CD14-positive monocyte (primary cell): ENCODE measurements around the gene SULF2. TPM values are rescaled to one million over a fixed set of nuclear protein-coding genes. Genes with fewer than 3 reads are reported as not detected.

Experiments used
- DNase-seq, 3 donors: peaks; one replicate each; pipeline ENCODE4 v3.0.0-alpha.2; 2011 to 2022
- H2AFZ ChIP-seq: 2 replicates; pipeline ENCODE4 v1.6.0; 2012; ENCODE audit warnings: mild to moderate bottlenecking, low read depth, low read length, inconsistent platforms; ENCODE audit not compliant: insufficient read depth, poor library complexity, severe bottlenecking
- H3K27ac ChIP-seq, 2 donors: 1 replicate in 1 of 2; 2 replicates in 1 of 2; pipeline ENCODE4 v1.5.1; 2012 to 2013; ENCODE audit warnings: low read length in 2 of 2, control low read depth in 1 of 2, inconsistent platforms in 1 of 2, low read depth in 1 of 2, mild to moderate bottlenecking in 1 of 2
- H3K27me3 ChIP-seq, 2 donors: one replicate each; pipeline versions ENCODE4 v1.6.0 to v1.6.1; 2011 to 2013; ENCODE audit warnings: low read length in 2 of 2; ENCODE audit not compliant: control insufficient read depth in 2 of 2, insufficient read depth in 2 of 2
- H3K36me3 ChIP-seq, 2 donors: replicated peaks in 1 of 2; 1 replicate in 1 of 2; 2 replicates in 1 of 2; pipeline versions ENCODE4 v1.5.1 to v1.6.1; 2012 to 2013; ENCODE audit warnings: low read length in 2 of 2, control low read depth in 1 of 2, inconsistent platforms in 1 of 2, mild to moderate bottlenecking in 1 of 2; ENCODE audit not compliant: insufficient read depth in 2 of 2, control insufficient read depth in 1 of 2
- H3K4me1 ChIP-seq, 2 donors: 1 replicate in 1 of 2; 2 replicates in 1 of 2; pipeline versions ENCODE4 v1.5.1 to v1.6.1; 2012 to 2013; ENCODE audit warnings: low read length in 2 of 2, control low read depth in 1 of 2, inconsistent platforms in 1 of 2, mild to moderate bottlenecking in 1 of 2, moderate library complexity in 1 of 2; ENCODE audit not compliant: insufficient read depth in 2 of 2, control insufficient read depth in 1 of 2
- H3K4me2 ChIP-seq: replicated peaks from 2 replicates; pipeline ENCODE3; 2012; ENCODE audit warnings: low read length, moderate library complexity, mild to moderate bottlenecking; ENCODE audit not compliant: poor library complexity, severe bottlenecking; ENCODE audit errors: extremely low read depth
- H3K4me3 ChIP-seq, 3 experiments: fragments of 200-600 bp in 1 of 3; sonication (generic) in 1 of 3; replicated peaks in 1 of 3; 1 replicate in 2 of 3; 2 replicates in 1 of 3; pipeline ENCODE4 v1.5.1; 2011 to 2013; ENCODE audit warnings: low read length in 3 of 3, mild to moderate bottlenecking in 3 of 3, control low read depth in 2 of 3, low read depth in 2 of 3, inconsistent platforms in 1 of 3, moderate library complexity in 1 of 3
- H3K79me2 ChIP-seq: 2 replicates; pipeline ENCODE4 v1.6.0; 2012; ENCODE audit warnings: mild to moderate bottlenecking, control low read depth, inconsistent platforms, low read length, moderate library complexity; ENCODE audit not compliant: insufficient read depth
- H3K9ac ChIP-seq: 2 replicates; pipeline ENCODE4 v1.6.0; 2017; ENCODE audit warnings: low read length, mild to moderate bottlenecking; ENCODE audit not compliant: insufficient read depth, poor library complexity, severe bottlenecking
- H3K9me3 ChIP-seq, 2 donors: replicated peaks in 1 of 2; 1 replicate in 1 of 2; 2 replicates in 1 of 2; pipeline versions ENCODE4 v1.5.1 to v1.6.1; 2012 to 2013; ENCODE audit warnings: low read length in 2 of 2, control low read depth in 1 of 2; ENCODE audit not compliant: control insufficient read depth in 1 of 2, insufficient read depth in 1 of 2
- H4K20me1 ChIP-seq: 2 replicates; pipeline ENCODE4 v1.6.0; 2012; ENCODE audit warnings: mild to moderate bottlenecking, low read length, control low read depth, moderate library complexity; ENCODE audit not compliant: insufficient read depth
- H3K27ac Mint-ChIP-seq, 7 donors: one replicate each; pipeline ENCODE4 v1.8.0; 2020; ENCODE audit warnings: mild to moderate bottlenecking in 7 of 7, mixed read lengths in 7 of 7, moderate library complexity in 6 of 7, inconsistent platforms in 2 of 7
- H3K27me3 Mint-ChIP-seq, 3 donors: one replicate each; pipeline ENCODE4 v1.8.0; 2021 to 2022; ENCODE audit warnings: low read depth in 3 of 3, mild to moderate bottlenecking in 3 of 3, mixed read lengths in 3 of 3, moderate library complexity in 3 of 3, inconsistent platforms in 1 of 3
- H3K36me3 Mint-ChIP-seq, 2 donors: one replicate each; pipeline ENCODE4 v1.8.0; 2020; ENCODE audit warnings: mixed read lengths in 2 of 2, inconsistent platforms in 1 of 2, mild to moderate bottlenecking in 1 of 2
- H3K4me1 Mint-ChIP-seq: one replicate; pipeline ENCODE4 v1.8.0; 2020; ENCODE audit warnings: mild to moderate bottlenecking, mixed read lengths
- H3K4me3 Mint-ChIP-seq, 2 donors: one replicate each; pipeline ENCODE4 v1.8.0; 2020; ENCODE audit warnings: mild to moderate bottlenecking in 2 of 2, mixed read lengths in 2 of 2, moderate library complexity in 1 of 2
- H3K9me3 Mint-ChIP-seq, 7 donors: one replicate each; pipeline ENCODE4 v1.8.0; 2020 to 2022; ENCODE audit warnings: mixed read lengths in 7 of 7, mild to moderate bottlenecking in 6 of 7, moderate library complexity in 6 of 7, inconsistent platforms in 2 of 7
- WGBS: methylation state at CpG from one replicate; pipeline ENCODE4 v1.1.5; 2013; ENCODE audit warnings: missing lambda C conversion rate; ENCODE audit not compliant: insufficient coverage; 5-methylcytosine and 5-hydroxymethylcytosine counted together
- intact Hi-C, 2 donors: fragments of 100-400 bp; cut with micrococcal nuclease; formaldehyde crosslinking; loops; one replicate each; pipeline versions ENCODE4 v1.15.0 to v1.15.1; 2023
- polyA plus RNA-seq, 3 donors: library from polyadenylated mRNA; depleted of rRNA in 1 of 3; unstranded in 2 of 3; stranded (reverse) in 1 of 3; fragments of 300-500 nt in 2 of 3; fragments of >200 nt in 1 of 3; fragmentation: Illumina TruSeq in 2 of 3; gene quantifications; 1 replicate in 2 of 3; 2 replicates in 1 of 3; pipeline ENCODE4 v1.2.3, GENCODE V29; 2012 to 2021
- TF ChIP-seq, protein P1 (sequence below): fragments of 200-600 bp; IDR thresholded peaks from one replicate; pipeline ENCODE4 v1.8.0; 2022; ENCODE audit warnings: antibody characterized with exemption, mild to moderate bottlenecking

Gene SULF2
- polyA plus RNA-seq, 3 donors, result 60.3 to 156 (median 75.5) TPM

- no peak overlapping the region for H2AFZ ChIP-seq
- no peaks in the 10 kb centered on the region for H4K20me1 ChIP-seq
- Mint-ChIP-seq H3K36me3 (peaks cover 0 to 2% of the 10 kb centered on the region in 2 donors), H3K9me3 (no peaks in the 10 kb centered on the region), H3K4me1 (peaks cover 22% of the 10 kb centered on the region), H3K27ac (no peak overlapping the region), H3K4me3 (no peak overlapping the region), H3K27me3 (peaks cover 13 to 20% (median 16%) of the 10 kb centered on the region in 3 donors)
- no peak overlapping the region for H3K9ac ChIP-seq
- intact Hi-C loops, result no loop called here
- H3K4me2 ChIP-seq, result no peak overlapping the region
- no peaks in the 10 kb centered on the region for H3K79me2 ChIP-seq
- H3K4me3 ChIP-seq, result no peak overlapping the region
- TF ChIP-seq, protein P1, sequence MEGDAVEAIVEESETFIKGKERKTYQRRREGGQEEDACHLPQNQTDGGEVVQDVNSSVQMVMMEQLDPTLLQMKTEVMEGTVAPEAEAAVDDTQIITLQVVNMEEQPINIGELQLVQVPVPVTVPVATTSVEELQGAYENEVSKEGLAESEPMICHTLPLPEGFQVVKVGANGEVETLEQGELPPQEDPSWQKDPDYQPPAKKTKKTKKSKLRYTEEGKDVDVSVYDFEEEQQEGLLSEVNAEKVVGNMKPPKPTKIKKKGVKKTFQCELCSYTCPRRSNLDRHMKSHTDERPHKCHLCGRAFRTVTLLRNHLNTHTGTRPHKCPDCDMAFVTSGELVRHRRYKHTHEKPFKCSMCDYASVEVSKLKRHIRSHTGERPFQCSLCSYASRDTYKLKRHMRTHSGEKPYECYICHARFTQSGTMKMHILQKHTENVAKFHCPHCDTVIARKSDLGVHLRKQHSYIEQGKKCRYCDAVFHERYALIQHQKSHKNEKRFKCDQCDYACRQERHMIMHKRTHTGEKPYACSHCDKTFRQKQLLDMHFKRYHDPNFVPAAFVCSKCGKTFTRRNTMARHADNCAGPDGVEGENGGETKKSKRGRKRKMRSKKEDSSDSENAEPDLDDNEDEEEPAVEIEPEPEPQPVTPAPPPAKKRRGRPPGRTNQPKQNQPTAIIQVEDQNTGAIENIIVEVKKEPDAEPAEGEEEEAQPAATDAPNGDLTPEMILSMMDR, result no peak
- 93% methylated on average over 12 of the region's 15 CpGs for WGBS
- no peak overlapping the region for H3K27ac ChIP-seq
- no peaks in the 10 kb centered on the region for H3K36me3 ChIP-seq
- peaks cover 0 to 4% of the 10 kb centered on the region in 2 donors for H3K27me3 ChIP-seq
- no peak for DNase-seq
- H3K9me3 ChIP-seq, result no peaks in the 10 kb centered on the region
- H3K4me1 ChIP-seq, result peaks cover 15 to 20% of the 10 kb centered on the region in 2 donors
Observed at GRCh38 chr20:47801759-47802158, 16.5 kb upstream of the SULF2 start.

- Mint-ChIP-seq H3K27ac (no peak overlapping the region), H3K4me1 (peaks cover 23% of the 10 kb centered on the region), H3K27me3 (peaks cover 6 to 16% (median 9%) of the 10 kb centered on the region in 3 donors), H3K9me3 (peaks cover 0 to under 1% (median 0%) of the 10 kb centered on the region in 7 donors), H3K4me3 (no peak overlapping the region), H3K36me3 (peaks cover 0 to 2% of the 10 kb centered on the region in 2 donors)
- H3K4me3 ChIP-seq, result no peak overlapping the region
- 98% methylated on average over 5 of the region's 5 CpGs for WGBS
- H3K4me2 ChIP-seq, result no peak overlapping the region
- no peaks in the 10 kb centered on the region for H4K20me1 ChIP-seq
- no peaks in the 10 kb centered on the region for H3K79me2 ChIP-seq
- no peaks in the 10 kb centered on the region for H3K9me3 ChIP-seq
- intact Hi-C loops, result no loop called here
- no peak for DNase-seq
- TF ChIP-seq, protein P1, result no peak
- no peaks in the 10 kb centered on the region for H3K36me3 ChIP-seq
- no peaks in the 10 kb centered on the region for H3K27me3 ChIP-seq
- H3K27ac ChIP-seq, result no peak overlapping the region
- H2AFZ ChIP-seq, result no peak overlapping the region
- peaks cover 17 to 23% of the 10 kb centered on the region in 2 donors for H3K4me1 ChIP-seq
- H3K9ac ChIP-seq, result no peak overlapping the region
Observed at GRCh38 chr20:47801079-47801478, 15.8 kb upstream of the SULF2 start.
